HG03460 (cell line): Measurements from ENCODE around the gene ANTXR1.
"Not testable (repeated sequence)": the region's sequence is repeated elsewhere in the genome, so short reads cannot be mapped to it uniquely, and the experiment has no call there.

Source experiments
- ATAC-seq: cut with Tn5 transposase; IDR thresholded peaks from one replicate; pipeline ENCODE4 v1.9.1; 2021; ENCODE audit not compliant: unreplicated experiment

Gene ANTXR1

GRCh38 chr2:69157441-69157840 lies 144.5 kb downstream of the ANTXR1 start:
- ATAC-seq = no peak

- ATAC-seq = no peak
Observed at GRCh38 chr2:69159986-69160385, 147.0 kb downstream of the ANTXR1 start.

GRCh38 chr2:69162057-69162456 lies 149.1 kb downstream of the ANTXR1 start:
- ATAC-seq = no peak

- no peak for ATAC-seq
Observed at GRCh38 chr2:69163109-69163508, 150.1 kb downstream of the ANTXR1 start.

GRCh38 chr2:69163556-69163955 lies 150.6 kb downstream of the ANTXR1 start:
- no peak for ATAC-seq

GRCh38 chr2:69164061-69164778 lies 151.2 kb downstream of the ANTXR1 start:
- no peak for ATAC-seq

GRCh38 chr2:69165091-69165880 lies 152.3 kb downstream of the ANTXR1 start:
- ATAC-seq = no peak

- ATAC-seq = no peak
Observed at GRCh38 chr2:69166465-69166811, 153.5 kb downstream of the ANTXR1 start.

GRCh38 chr2:69166812-69167468 lies 154.0 kb downstream of the ANTXR1 start:
- ATAC-seq = no peak

- no peak for ATAC-seq
Observed at GRCh38 chr2:69167469-69167822, 154.5 kb downstream of the ANTXR1 start.

- ATAC-seq = no peak
Observed at GRCh38 chr2:69168144-69168813, 155.3 kb downstream of the ANTXR1 start.

GRCh38 chr2:69168950-69169654 lies 156.1 kb downstream of the ANTXR1 start:
- ATAC-seq = no peak

- ATAC-seq = no peak
Observed at GRCh38 chr2:69169655-69170389, 156.8 kb downstream of the ANTXR1 start.

GRCh38 chr2:69170661-69171060 lies 157.7 kb downstream of the ANTXR1 start:
- ATAC-seq = no peak

GRCh38 chr2:69171116-69171896 lies 158.3 kb downstream of the ANTXR1 start:
- ATAC-seq = no peak

- ATAC-seq = no peak
Observed at GRCh38 chr2:69171897-69172525, 159.0 kb downstream of the ANTXR1 start.

GRCh38 chr2:69173706-69174105 lies 160.7 kb downstream of the ANTXR1 start:
- ATAC-seq = no peak

GRCh38 chr2:69174211-69174610 lies 161.2 kb downstream of the ANTXR1 start:
- not testable (repeated sequence) for ATAC-seq
